Left lung (tissue), 10 donors: ENCODE measurements around the gene ASIC2. TPM values are rescaled to one million over a fixed set of nuclear protein-coding genes. Genes with fewer than 3 reads are reported as not detected.

ENCODE experiments used
- ATAC-seq: fragments of 200-7000 bp; cut with Tn5 transposase; one replicate; pipeline ENCODE4 v1.9.1; 2020; ENCODE audit warnings: moderate library complexity
- DNase-seq, 4 donors: peaks; one replicate each; pipeline ENCODE4 v3.0.0-alpha.2; 2013 to 2020
- H3K27ac ChIP-seq, 2 donors: fragments of 200-600 bp; sonication (generic) in 1 of 2; one replicate each; pipeline versions ENCODE4 v1.5.0 to v1.8.0; 2020 to 2021
- H3K27me3 ChIP-seq, 2 donors: fragments of 200-600 bp; sonication (generic) in 1 of 2; one replicate each; pipeline versions ENCODE4 v1.5.0 to v1.8.0; 2020 to 2021
- H3K36me3 ChIP-seq, 2 donors: fragments of 200-600 bp; sonication (generic) in 1 of 2; one replicate each; pipeline versions ENCODE4 v1.5.0 to v1.8.0; 2020 to 2021
- H3K4me1 ChIP-seq, 2 donors: fragments of 200-600 bp; one replicate each; pipeline ENCODE4 v1.8.0; 2021
- H3K4me3 ChIP-seq, 2 donors: fragments of 200-600 bp; sonication (generic) in 1 of 2; one replicate each; pipeline versions ENCODE4 v1.5.0 to v1.8.0; 2020 to 2021; ENCODE audit warnings: mild to moderate bottlenecking in 1 of 2
- H3K9me3 ChIP-seq, 2 donors: fragments of 200-600 bp; sonication (generic) in 1 of 2; one replicate each; pipeline versions ENCODE4 v1.5.0 to v1.8.0; 2020 to 2021
- intact Hi-C, 2 donors: fragments of 100-400 bp; cut with DNase I; formaldehyde crosslinking; loops; one replicate each; pipeline versions ENCODE4 v1.11.2 to v1.14.2; 2022
- polyA plus RNA-seq, 6 donors: library from polyadenylated mRNA; unstranded; fragments of 120-200 nt; gene quantifications; one replicate each; pipeline ENCODE4 v1.2.1, GENCODE V29; 2013; ENCODE audit not compliant: insufficient read length in 6 of 6
- total RNA-seq, 2 donors: library from RNA; stranded (reverse); fragmentation: NEBNext Ultra II Directional; extraction: Animal tissue kit (Norgen Biotek cat#: 25700); gene quantifications; one replicate each; pipeline ENCODE4 v1.2.1, GENCODE V29; 2021
- TF ChIP-seq, protein P1 (sequence below), 2 donors: fragments of 200-600 bp; sonication (generic) in 1 of 2; IDR thresholded peaks; one replicate each; pipeline versions ENCODE4 v1.5.0 to v1.8.0; 2021; ENCODE audit warnings: antibody characterized with exemption in 2 of 2
- donor health status: DM: no; HTN: yes; CAD: no.
- donor health status: DM: no; HTN: no; CAD: no.

Gene ASIC2
- total and polyA plus RNA-seq, 8 donors = 0.08 to 0.59 (median 0.46) TPM

DNA sequence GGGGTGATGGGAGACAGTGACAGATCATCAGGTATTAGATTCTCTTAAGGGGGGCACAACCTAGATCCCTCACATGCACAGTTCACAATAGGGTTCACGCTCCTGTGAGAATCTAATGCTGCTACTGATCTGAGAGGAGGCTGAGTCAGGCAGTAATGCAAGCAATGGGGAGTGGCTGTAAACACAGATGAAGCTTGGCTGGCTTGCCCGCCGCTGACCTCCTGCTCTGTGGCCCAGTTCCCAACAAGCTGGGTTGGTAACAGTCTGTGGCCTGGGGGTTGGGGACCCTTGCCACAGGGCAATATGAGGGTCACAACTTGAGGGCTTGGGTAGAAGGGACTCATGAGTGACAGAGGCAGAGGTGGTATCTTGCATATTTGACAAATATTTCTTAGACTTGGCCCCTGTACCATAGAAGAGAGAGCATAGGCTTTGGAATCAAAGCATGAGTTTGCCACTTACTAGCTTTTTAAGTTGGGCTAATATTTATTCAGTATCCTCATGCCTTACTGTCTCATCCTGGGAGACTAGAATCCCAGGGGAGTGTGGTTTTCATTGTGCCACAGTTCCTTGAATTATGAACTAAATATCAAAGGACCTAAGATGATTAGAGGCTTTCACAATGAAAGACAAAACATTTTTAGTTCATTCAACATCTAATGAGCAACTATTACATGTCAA is 168.1 kb downstream of the ASIC2 start:
- no peak for ATAC-seq
- Histone ChIP-seq H3K4me1 (no peaks in the 10 kb centered on the region), H3K27ac (no peak overlapping the region), H3K4me3 (no peak overlapping the region), H3K9me3 (no peaks in the 10 kb centered on the region), H3K36me3 (no peaks in the 10 kb centered on the region), H3K27me3 (peaks cover 0 to 12% of the 10 kb centered on the region in 2 donors)
- intact Hi-C loops = no loop called here
- no peak for DNase-seq
- TF ChIP-seq, protein P1, sequence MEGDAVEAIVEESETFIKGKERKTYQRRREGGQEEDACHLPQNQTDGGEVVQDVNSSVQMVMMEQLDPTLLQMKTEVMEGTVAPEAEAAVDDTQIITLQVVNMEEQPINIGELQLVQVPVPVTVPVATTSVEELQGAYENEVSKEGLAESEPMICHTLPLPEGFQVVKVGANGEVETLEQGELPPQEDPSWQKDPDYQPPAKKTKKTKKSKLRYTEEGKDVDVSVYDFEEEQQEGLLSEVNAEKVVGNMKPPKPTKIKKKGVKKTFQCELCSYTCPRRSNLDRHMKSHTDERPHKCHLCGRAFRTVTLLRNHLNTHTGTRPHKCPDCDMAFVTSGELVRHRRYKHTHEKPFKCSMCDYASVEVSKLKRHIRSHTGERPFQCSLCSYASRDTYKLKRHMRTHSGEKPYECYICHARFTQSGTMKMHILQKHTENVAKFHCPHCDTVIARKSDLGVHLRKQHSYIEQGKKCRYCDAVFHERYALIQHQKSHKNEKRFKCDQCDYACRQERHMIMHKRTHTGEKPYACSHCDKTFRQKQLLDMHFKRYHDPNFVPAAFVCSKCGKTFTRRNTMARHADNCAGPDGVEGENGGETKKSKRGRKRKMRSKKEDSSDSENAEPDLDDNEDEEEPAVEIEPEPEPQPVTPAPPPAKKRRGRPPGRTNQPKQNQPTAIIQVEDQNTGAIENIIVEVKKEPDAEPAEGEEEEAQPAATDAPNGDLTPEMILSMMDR (IDR thresholded peaks at IDR 0.05) = no peak

DNA sequence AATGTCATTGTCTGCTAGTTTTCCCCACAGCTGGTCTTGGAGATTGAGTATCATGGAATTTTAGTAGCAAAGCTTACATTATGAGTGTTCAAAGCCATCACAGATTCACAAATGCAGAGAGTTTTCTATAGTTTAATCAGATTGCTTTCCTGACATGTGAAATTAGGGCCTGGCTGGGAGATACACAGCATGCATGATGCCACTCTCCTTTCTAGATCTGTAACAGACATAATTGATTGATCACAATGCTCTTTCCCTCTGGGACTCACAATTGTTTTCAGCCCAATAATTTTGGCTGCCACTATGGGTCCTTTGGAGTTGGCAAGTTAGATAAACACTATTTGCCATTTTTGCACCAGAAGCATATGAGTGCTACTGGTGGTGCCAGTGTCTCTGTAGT is 168.9 kb downstream of the ASIC2 start:
- no peak for DNase-seq
- Histone ChIP-seq H3K9me3 (no peaks in the 10 kb centered on the region), H3K27ac (no peak overlapping the region), H3K27me3 (peaks cover 0 to 8% of the 10 kb centered on the region in 2 donors), H3K4me3 (no peak overlapping the region), H3K4me1 (no peaks in the 10 kb centered on the region), H3K36me3 (no peaks in the 10 kb centered on the region)
- TF ChIP-seq, protein P1 (IDR thresholded peaks at IDR 0.05) = no peak
- ATAC-seq = no peak
- intact Hi-C loops = no loop called here

DNA sequence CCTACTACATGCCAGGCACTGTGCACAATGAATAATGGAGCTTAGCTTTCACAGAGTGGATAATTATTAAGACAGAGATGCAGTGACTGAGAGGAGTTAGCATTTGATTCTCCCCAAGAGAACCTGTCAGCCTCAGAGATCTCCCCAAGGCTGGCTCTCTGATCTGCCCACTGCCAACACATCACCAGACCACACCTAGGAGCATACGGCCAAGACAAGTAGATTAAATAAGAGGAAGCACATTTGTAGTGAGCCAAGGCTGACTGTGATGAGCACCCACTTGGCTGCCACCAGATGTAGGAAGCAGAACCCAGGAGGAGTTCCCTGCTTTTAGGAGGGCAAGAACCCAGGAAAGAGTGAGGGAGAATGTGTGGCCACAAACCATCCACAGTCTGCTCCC is 171.3 kb downstream of the ASIC2 start:
- intact Hi-C loops = no loop called here
- TF ChIP-seq, protein P1 (IDR thresholded peaks at IDR 0.05) = no peak
- Histone ChIP-seq H3K4me1 (no peaks in the 10 kb centered on the region), H3K9me3 (no peaks in the 10 kb centered on the region), H3K36me3 (no peaks in the 10 kb centered on the region), H3K27ac (no peak overlapping the region), H3K27me3 (peaks cover 0 to 27% of the 10 kb centered on the region in 2 donors), H3K4me3 (no peak overlapping the region)
- ATAC-seq = no peak
- DNase-seq = no peak

DNA sequence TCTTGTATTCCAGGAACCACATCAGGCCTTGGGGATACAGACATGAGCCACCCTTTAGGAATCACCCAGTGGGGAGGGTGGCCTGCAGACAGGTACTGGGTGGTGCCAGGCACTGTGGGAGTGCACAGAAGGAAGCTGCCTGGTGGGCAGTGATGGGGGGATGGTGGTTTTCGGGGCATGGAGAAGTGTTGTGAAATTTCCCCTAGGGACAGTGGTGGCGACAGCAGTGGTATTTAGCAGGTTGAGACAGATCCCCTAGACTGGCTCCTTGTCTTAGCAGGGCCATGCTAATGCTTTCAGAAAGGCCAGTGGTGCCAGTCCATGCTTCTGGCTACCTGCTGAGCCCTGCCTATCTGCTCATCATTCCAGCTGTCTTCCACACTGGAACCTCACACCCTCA is 171.8 kb downstream of the ASIC2 start:
- ATAC-seq (no peak), DNase-seq (no peak)
- Histone ChIP-seq H3K4me3 (no peak overlapping the region), H3K9me3 (no peaks in the 10 kb centered on the region), H3K27ac (no peak overlapping the region), H3K27me3 (peaks cover 0 to 27% of the 10 kb centered on the region in 2 donors), H3K36me3 (no peaks in the 10 kb centered on the region), H3K4me1 (no peaks in the 10 kb centered on the region)
- intact Hi-C loops = no loop called here
- TF ChIP-seq, protein P1 (IDR thresholded peaks at IDR 0.05) = no peak

DNA sequence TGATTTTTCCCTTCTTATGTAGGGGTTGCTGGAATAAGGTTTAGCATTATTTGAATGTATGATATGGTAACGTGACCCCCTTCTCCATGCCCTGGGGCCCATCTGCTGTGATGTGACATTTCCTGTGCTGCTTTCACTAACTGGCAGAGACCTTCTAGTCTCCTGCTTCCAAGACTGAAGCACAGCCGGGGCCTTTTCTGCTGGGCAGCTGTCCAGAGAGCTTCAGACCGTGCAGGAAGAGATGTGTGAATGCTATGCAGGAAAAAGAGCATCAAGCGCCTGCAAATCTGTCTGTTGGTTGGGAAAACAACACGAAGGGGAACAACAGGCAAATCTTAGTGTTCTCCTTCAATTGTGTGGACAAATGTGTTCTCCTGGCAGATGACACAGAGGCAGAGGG is 173.0 kb downstream of the ASIC2 start:
- intact Hi-C loops = no loop called here

More for the DNA sequence above, 173.0 kb downstream of the ASIC2 start:
- peaks cover 0 to 27% of the 10 kb centered on the region in 2 donors for H3K27me3 ChIP-seq
- no peak overlapping the region for H3K4me3 ChIP-seq
- TF ChIP-seq, protein P1 (IDR thresholded peaks at IDR 0.05) = no peak
- H3K4me1 ChIP-seq = no peaks in the 10 kb centered on the region
- H3K36me3 ChIP-seq = no peaks in the 10 kb centered on the region
- no peak overlapping the region for H3K27ac ChIP-seq
- DNase-seq = peak in 1 of 4 donors; percentile 66
- ATAC-seq = no peak
- H3K9me3 ChIP-seq = no peaks in the 10 kb centered on the region
